ENCODE results near the gene FLYWCH1.
A peak's percentile ranks its signal among the peaks of the same experiment; 100 is the strongest.
"Not testable (repeated sequence)": the region's sequence is repeated elsewhere in the genome, so short reads cannot be mapped to it uniquely, and the experiment has no call there.

FLYWCH1 gene

GRCh38 chr16:2899564-2900072, 12.1 kb upstream of the FLYWCH1 start:
- no peak for DNase-seq (ENCODE audit: low read depth, low spot score)

- no peak for DNase-seq (ENCODE audit: low read depth, low spot score)
These were observed 11.1 kb upstream of the FLYWCH1 start for GRCh38 chr16:2900526-2901075.

- DNase-seq (ENCODE audit: low read depth, low spot score), result no peak
These were observed 9.2 kb upstream of the FLYWCH1 start for GRCh38 chr16:2902337-2903130.

DNA sequence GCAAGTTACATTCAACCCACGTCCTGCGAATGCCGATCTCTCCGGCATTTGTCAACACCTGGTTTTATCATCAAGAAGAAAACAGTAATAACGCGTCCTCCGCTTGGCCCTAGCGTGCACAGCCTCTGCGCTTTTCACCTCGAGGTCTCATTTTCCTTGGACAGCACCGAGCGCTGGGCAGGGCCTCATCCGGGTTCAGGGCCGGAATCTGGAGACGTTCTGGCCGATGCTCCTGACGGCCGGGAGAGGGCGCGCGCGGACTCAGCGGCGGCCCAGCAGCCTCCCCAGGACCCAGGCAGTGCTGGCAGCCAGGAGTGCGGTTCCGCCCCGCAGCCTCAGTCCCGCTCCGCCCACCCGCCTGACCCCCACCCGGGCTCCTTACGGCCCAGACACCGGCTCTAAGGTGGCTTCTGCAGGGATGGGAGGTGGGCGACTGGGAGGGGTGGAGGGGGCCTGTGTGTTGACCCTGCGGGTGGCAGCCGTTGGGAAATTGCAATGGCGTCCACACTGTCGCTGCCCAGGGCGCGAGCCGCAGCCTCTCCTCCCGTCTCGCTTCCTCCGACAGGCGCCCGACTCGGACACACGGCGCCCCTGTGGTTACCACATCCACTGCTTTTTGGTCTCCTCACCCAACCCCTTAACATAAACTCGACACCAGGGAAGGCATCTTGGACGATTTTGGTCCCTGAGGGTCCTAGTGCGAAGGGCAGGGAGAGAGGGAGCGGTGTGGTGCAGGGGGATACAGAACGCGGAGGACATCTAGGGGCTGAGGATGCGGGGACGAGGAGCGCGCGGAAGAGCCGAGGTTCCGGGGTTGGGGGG, 7.4 kb upstream of the FLYWCH1 start:
- DNase-seq (ENCODE audit: low read depth, low spot score), result peak; percentile 35

- no peak for DNase-seq (ENCODE audit: low read depth, low spot score)
These were observed 6.8 kb upstream of the FLYWCH1 start for GRCh38 chr16:2904922-2905240.

DNA sequence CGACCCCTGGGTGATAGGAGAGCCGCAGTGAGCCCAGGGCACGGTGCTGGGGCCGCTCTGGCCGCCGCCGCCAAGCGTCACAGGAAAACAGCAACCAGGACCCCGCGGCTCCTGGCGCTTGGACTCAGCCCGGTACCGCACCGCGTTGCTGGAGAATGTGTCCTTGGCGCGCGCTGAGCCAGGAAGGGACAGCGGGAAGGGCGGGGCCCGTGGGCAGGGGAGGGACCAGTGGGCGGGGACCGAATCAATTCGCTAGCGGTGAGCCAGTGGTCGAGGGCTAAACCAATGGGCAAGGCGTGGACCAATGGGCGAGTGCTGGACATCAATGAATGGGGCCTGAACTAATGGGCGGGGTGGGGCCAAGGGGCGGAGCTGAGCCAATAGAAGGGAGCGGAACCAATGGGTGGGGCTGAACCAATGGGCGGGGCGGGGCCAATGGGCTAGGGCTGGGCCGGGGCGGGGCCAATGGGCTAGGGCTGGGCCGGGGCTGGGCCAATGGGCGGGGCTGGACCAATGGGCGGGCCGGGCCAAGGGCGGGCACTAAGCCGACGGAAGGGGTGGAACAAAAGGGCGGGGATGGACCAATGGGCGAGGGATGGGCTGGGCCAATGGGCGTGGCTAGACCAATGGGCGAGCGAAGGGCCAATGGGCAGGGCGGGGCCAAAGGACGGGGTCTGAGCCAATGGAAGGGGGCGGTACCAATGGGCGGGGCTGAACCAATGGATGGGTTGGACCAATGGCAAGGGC, 6.3 kb upstream of the FLYWCH1 start:
- peak; percentile 82 for DNase-seq (ENCODE audit: low read depth, low spot score)

DNA sequence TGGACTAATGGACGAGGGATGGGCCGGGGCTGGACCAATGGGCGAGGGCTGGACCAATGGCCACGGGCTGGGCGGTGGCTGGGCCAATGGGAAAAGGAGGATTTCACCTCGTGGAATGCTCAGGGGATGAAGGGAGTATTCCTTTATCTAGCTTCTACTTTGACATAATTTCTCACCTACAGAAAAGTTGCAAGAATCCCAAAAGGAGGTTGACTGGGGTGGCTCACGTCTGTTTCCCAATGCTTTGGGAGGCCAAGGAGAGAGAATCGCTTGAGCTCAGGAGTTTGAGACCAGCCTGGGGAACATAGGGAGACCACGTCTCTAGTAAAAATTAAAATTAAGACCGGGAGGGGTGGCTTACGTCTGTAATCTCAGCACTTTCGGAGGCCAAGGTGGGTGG, 5.7 kb upstream of the FLYWCH1 start:
- no peak for DNase-seq (ENCODE audit: low read depth, low spot score)

DNA sequence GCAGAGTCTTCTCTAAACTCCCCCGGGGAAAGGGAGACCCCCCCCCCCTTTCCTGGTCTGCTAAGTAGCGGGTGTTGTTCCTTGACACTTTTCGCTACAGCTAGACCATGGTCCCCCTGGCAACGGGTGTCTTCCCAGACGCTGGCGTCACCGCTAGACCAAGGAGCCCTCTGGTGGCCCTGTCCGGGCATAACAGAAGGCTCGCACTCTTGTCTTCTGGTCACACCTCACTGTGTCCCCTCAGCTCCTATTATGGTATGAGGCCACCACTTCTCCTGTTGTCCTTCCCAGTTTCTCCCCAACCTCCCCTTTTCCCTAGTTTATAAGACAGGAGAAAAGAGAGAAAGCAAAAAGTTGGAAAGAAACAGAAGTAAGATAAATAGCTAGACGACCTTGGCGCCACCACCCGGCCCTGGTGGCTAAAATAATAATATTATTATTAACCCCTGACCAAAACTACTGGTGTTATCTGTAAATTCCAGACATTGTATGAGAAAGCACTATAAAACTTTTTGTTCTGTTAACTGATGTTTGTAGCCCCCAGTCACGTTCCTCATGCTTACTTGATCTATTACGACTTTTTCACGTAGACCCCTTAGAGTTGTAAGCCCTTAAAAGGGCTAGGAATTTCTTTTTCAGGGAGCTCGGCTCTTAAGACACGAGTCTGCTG, 4.5 kb upstream of the FLYWCH1 start:
- not testable (repeated sequence) for DNase-seq (ENCODE audit: low read depth, low spot score)

GRCh38 chr16:2910441-2910969, 1.2 kb upstream of the FLYWCH1 start:
- no peak for DNase-seq (ENCODE audit: low read depth, low spot score)

- no peak for DNase-seq (ENCODE audit: low read depth, low spot score)
These were observed 834 bp downstream of the FLYWCH1 start for GRCh38 chr16:2912330-2913199.

DNA sequence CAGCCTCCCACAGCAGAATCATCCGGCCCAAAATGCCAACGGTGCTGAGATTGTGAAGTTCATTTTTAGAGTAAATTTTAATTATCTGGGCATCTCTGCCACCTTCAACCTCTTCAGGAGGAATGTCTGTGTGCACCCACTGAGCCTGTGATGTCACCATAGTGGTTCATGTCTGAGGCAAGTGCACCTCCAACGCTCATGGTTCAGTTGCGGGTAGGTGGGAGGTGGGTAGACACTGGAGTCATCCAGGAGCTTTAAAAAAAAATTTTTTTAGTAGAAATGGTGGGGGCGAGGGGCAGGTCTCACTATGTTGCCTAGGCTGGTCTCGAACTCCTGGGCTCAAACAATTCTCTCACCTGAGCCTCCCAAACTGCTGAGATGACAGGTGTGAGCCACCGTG, 1.9 kb downstream of the FLYWCH1 start:
- DNase-seq (ENCODE audit: low read depth, low spot score), result no peak

DNA sequence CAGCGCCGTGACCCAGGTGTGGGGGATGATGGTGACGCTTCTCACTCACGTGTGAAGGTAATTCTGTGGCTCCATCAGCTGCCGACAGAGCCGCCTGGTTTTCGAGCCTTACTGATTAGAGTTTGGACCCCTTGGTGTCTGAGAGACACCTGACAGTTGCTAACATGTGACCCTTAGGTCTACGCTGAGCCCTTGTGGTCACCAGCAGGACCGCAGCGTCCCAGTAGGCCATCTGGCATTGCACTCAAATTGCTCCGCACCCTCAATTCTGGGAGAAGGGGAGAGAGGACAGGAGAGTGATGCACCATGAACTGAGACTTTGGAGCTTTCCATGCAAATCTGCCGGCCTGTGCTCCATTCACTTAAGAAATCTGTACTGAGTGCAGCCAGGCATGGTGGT, 2.5 kb downstream of the FLYWCH1 start:
- DNase-seq (ENCODE audit: low read depth, low spot score), result no peak

DNA sequence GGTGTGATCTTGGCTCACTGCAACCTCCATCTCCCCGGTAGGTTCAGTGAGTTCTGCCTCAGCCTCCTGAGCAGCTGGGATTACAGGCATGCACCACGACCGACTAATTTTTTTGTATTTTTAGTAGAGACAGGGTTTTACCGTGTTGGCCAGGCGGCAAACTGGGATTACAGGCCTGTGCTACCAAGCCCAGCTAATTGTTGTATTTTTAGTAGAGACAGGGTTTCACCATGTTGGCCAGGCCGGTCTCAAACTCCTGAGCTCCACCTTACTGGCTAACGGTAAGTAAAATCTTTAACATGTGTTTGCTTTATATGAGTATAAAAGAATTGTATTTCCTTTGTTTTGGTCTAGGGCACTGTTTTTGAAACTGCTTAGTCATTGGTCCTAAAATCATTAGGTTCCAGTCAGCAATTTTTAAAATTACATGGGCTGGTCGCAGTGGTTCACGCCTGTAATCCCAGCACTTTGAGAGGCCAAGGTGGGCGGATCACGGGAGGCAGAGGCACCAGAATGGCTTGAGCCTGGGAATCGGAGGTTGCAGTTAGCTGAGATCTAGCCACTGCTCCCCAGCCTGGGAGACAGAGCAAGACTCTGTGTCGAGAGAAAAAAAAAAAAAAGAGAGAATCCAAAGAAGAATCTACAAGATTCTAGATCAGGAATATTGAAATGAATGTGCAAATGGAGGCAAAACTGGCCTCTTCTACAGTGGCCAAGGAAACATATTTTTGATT, 3.6 kb downstream of the FLYWCH1 start:
- no peak for DNase-seq (ENCODE audit: low read depth, low spot score)

- peak; percentile 29 for DNase-seq (ENCODE audit: low read depth, low spot score)
These were observed 8.0 kb downstream of the FLYWCH1 start for GRCh38 chr16:2919511-2920255.

GRCh38 chr16:2923481-2923880, 11.8 kb downstream of the FLYWCH1 start:
- DNase-seq (ENCODE audit: low read depth, low spot score), result no peak

DNA sequence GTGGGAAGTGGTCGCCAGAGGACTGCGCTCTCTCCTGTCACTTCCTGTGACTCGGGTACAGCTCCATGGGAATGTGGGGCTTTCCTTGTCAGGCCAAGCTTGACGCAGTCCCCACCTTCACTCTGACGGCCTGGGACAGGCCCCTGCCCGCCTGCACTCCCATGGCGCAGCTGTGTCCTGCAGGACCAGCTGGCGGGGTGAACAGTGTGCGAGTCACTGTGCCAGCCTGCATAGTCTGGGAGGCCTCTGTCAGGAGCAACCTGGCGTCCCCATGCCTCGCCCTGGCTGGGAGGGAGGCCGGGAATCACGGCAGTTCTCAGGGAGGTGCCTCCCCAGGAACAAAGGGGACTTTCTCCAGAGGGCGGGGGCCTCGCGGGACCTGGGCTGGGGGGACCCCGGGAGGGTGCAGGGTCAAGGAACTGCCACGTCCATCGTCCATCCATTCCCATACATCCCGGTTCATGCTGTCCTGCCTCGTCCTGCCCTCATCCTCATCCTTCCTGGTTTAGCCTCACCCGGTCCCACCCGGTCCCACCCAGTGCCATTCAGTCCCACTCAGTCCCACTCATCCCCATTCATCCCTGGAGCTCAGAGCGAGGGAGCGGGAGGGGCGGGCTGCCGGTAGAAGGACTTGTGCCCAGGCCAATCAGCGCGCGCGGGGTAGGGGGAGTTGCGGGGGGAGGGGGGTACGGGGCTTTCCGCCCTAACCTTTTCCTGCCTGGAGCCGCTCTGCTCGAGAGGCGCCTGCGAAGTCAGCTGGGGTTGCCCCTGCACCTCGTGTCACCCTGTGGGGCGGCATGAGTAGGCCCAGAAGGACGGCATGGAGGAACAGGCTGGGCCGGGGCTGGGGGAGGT, 13.4 kb downstream of the FLYWCH1 start:
- DNase-seq (ENCODE audit: low read depth, low spot score), result no peak

GRCh38 chr16:2925951-2926649, 14.4 kb downstream of the FLYWCH1 start:
- no peak for DNase-seq (ENCODE audit: low read depth, low spot score)
